ENCODE results near the gene ELOF1. TPM values are rescaled to one million over a fixed set of nuclear protein-coding genes. Genes with fewer than 3 reads are reported as not detected.

ELOF1 gene
- total and polyA plus RNA-seq, 12 donors = 24.4 to 127 (median 57.2) TPM

- intact Hi-C loops (cut with DNase I) = no loop called here
- H3K4me1 ChIP-seq (replicated peaks in 1 of 2) = no peaks in the 10 kb centered on the region
- H3K36me3 ChIP-seq (replicated peaks in 1 of 2) = no peaks in the 10 kb centered on the region
- TF ChIP-seq POLR2A (IDR thresholded peaks at IDR 0.05) = no peak
- no peak for TF ChIP-seq CTCF (IDR thresholded peaks at IDR 0.05)
- no peak overlapping the region for H3K27ac ChIP-seq
- H3K4me3 ChIP-seq = no peak overlapping the region
- WGBS, 4 donors = 52 to 84% (median 69%) methylated on average over 3 of the region's 3 CpGs
- no peak for DNase-seq
- no peaks in the 10 kb centered on the region for H3K9me3 ChIP-seq (replicated peaks in 1 of 3)
- H3K27me3 ChIP-seq = peaks cover 4% of the 10 kb centered on the region
Measured at GRCh38 chr19:11541238-11541637, 17.8 kb downstream of the ELOF1 start.

GRCh38 chr19:11540645-11541044, 18.4 kb downstream of the ELOF1 start:
- Histone ChIP-seq H3K36me3 (replicated peaks in 1 of 2) (no peaks in the 10 kb centered on the region), H3K27ac (no peak overlapping the region), H3K4me1 (replicated peaks in 1 of 2) (peaks cover 3% of the 10 kb centered on the region in 2 donors), H3K27me3 (peaks cover 4% of the 10 kb centered on the region), H3K9me3 (replicated peaks in 1 of 3) (no peaks in the 10 kb centered on the region), H3K4me3 (no peak overlapping the region)
- WGBS, 4 donors = 57 to 93% (median 76%) methylated on average over 1 to 5 of the region's 5 CpGs
- intact Hi-C loops (cut with DNase I) = no loop called here
- DNase-seq = no peak
- TF ChIP-seq POLR2A (IDR thresholded peaks at IDR 0.05) = no peak
- TF ChIP-seq CTCF (IDR thresholded peaks at IDR 0.05) = no peak

- peak overlapping the region in 1 of 5 donors; percentile 38 for H3K27ac ChIP-seq
- no peaks in the 10 kb centered on the region for H3K9me3 ChIP-seq (replicated peaks in 1 of 3)
- H3K4me3 ChIP-seq = peak overlapping the region in 1 of 4 donors; percentile 19
- H3K36me3 ChIP-seq (replicated peaks in 1 of 2) = no peaks in the 10 kb centered on the region
- TF ChIP-seq CTCF (IDR thresholded peaks at IDR 0.05) (no peak), POLR2A (IDR thresholded peaks at IDR 0.05) (no peak)
- intact Hi-C loops (cut with DNase I) = loop anchor here in 1 of 2 donors (5.0 kb wide), 1 partner anchor 48 kb away; no protein-coding TSS in a partner anchor
- peaks cover 4% of the 10 kb centered on the region for H3K27me3 ChIP-seq
- 13 to 62% (median 26%) methylated on average over 7 to 36 of the region's 36 CpGs for WGBS, 4 donors
- H3K4me1 ChIP-seq (replicated peaks in 1 of 2) = peaks cover 6% of the 10 kb centered on the region in 2 donors
- DNase-seq = no peak
Measured at GRCh38 chr19:11539495-11540365, 19.3 kb downstream of the ELOF1 start.

GRCh38 chr19:11538232-11539036, 20.6 kb downstream of the ELOF1 start, which contains the start of gene CNN1:
TSS of gene CNN1 (plus strand) at chr19:11538851. CDS start at chr19:11538928, 77 bp downstream.
- TF ChIP-seq POLR2A (IDR thresholded peaks at IDR 0.05) (peak in 1 of 2 donors; percentile 16), CTCF (IDR thresholded peaks at IDR 0.05) (no peak)
- Histone ChIP-seq H3K4me3 (peak within 1 kb of the TSS in 1 of 4 donors; percentile 19), H3K27me3 (peaks cover 4% of the 10 kb centered on the region), H3K27ac (peak within 1 kb of the TSS in 2 of 5 donors; percentile 63 to 70), H3K9me3 (replicated peaks in 1 of 3) (no peaks in the 10 kb centered on the region), H3K4me1 (replicated peaks in 1 of 2) (peaks cover 6% of the 10 kb centered on the region in 2 donors), H3K36me3 (replicated peaks in 1 of 2) (no peaks in the 10 kb centered on the region)
- 26 to 32% (median 30%) methylated on average over 15 to 21 of the region's 21 CpGs for WGBS, 4 donors
- DNase-seq = peak in 3 of 7 donors; percentile 33 to 77 (median 42)
- intact Hi-C loops (cut with DNase I) = loop anchor here in 1 of 2 donors (5.0 kb wide), 1 partner anchor 49 kb away; no protein-coding TSS in a partner anchor
